Measurements from ENCODE around the gene CARNS1.

The CARNS1 gene

DNA sequence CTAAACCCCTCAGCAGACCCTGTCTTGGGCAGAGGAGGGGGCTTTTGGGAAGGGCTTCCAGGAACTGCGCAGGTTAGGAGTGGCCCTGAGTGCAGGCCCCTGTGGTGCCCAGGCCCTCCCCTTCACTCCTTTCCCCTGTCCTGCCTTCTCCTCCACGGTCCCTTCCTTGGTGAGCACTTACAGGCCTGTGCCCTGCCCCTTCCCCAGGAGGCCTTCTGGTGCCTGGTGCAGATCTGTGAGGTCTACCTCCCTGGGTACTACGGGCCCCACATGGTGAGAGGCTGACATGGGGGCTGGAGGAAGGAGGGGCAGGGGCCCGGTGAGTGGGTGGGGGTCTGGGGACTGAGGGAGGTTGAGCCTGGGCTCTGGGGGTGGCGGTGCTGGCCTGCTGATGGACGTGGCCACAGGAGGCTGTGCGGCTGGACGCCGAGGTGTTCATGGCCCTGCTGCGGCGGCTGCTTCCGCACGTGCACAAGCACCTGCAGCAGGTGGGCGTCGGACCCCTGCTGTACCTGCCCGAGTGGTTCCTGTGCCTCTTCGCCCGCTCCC lies 9.0 kb upstream of the CARNS1 start:
- intact Hi-C loops (cut with DNase I): no loop called here
- peak in 1 of 10 donors; percentile 80 for DNase-seq

DNA sequence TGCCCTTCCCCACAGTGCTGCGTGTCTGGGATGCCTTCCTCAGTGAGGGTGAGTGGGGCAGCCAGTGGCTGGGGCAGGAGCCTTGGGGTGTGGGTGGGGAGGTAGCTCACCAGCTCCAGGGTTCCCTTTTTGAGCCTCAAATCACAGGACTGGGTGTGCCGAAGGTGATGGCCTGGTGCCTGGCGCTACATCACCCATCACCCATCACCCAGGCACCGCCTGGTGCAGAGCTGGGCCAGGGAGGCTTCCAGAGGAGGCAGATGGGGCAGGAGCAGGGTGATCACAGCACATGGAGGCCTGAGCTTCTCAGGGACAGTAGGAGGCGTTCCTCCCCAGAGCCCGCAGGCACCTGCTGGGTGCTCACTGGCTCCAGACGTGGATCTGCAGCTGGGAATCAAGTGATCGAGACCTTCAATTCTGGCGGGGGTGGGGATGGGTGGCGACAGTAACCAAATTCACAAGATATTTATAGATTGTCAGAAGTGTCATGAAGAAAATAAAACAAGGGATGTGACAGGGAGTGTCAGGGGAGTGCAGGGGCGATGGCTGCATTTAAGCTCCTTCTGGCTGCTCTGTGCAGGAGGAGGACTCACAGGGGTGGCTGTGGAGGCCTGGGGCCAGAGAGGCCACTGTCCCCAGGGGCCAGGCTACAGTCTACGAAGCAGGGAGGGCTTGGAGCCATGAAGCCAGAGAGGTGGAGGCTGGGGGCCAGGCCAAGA lies 8.3 kb upstream of the CARNS1 start:
- intact Hi-C loops (cut with DNase I): no loop called here
- peak in 9 of 10 donors; percentile 56 to 95 (median 64) for DNase-seq

DNA sequence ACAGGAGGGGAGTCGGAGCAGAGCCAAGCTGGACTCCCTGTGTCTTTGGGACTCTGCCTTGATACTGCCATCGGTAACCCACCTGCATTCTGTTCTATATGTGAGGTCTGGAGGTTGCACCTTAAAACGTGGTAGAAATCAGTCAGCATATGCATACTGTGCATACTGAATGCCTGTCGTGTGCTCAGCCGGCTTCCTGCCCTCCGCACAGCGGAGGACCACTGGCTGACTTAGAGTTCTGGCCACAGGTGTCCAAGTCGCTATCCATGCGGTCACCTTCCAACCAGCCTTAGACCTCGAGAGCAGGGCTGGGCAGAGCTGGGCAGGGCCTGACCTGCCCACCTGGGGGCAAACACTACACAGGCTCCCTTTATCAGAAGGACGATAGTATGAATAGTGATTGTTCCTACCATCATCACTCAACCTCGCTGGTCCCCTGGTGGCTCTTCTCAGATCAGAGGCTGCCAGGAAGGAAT lies 7.8 kb upstream of the CARNS1 start:
- intact Hi-C loops (cut with DNase I): no loop called here
- DNase-seq: peak in 1 of 10 donors; percentile 82

DNA sequence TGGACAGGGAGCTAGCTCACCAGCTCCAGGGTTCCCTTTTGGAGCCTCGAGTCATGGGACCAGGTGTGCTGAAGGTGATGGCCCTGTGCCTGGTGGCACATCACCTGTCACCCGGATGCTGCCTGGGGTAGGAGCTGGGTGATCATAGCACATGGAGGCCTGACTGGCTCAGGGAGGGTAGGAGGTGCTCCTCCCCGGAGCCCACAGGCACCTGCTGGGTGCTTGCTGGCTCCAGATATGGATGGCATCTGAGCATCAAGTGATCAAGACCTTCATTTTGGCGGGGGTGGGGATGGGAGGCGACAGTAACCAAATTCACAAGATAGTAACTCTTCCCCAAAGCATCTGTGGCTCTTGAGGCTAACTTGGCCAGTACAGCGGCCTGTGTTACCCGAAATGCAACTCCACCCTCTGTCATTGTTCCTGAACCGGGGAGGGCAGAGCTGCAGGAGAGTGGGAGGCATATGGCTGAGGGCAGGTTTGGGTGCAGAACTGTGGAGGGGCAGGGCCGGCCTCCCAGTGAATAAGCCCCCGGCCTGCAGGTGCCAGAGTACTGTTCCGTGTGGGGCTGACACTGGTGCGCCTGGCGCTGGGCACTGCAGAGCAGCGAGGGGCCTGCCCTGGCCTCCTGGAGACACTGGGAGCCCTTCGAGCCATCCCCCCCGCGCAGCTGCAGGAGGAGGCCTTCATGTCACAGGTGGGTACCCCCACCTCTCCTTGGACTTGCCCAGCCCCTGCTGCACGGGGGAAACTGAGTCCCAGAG lies 6.9 kb upstream of the CARNS1 start:
- intact Hi-C loops (cut with DNase I): no loop called here
- peak in 1 of 10 donors; percentile 84 for DNase-seq

DNA sequence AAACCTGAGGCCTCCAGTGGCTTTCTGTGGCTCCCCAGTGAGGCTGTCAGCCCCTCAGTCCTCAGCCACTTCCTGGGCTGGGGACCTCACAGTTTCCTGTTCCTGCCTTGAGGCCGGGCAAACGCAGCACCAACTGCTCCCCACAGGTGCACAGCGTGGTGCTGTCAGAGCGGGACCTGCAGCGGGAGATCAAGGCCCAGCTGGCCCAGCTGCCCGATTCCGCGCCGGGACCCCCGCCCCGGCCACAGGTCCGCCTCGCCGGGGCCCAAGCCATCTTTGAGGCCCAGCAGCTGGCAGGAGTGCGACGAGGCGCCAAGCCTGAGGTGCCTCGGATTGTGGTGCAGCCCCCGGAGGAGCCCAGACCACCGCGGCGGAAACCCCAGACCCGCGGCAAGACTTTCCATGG lies 6.2 kb upstream of the CARNS1 start:
- intact Hi-C loops (cut with DNase I): no loop called here
- peak in 1 of 10 donors; percentile 80 for DNase-seq

DNA sequence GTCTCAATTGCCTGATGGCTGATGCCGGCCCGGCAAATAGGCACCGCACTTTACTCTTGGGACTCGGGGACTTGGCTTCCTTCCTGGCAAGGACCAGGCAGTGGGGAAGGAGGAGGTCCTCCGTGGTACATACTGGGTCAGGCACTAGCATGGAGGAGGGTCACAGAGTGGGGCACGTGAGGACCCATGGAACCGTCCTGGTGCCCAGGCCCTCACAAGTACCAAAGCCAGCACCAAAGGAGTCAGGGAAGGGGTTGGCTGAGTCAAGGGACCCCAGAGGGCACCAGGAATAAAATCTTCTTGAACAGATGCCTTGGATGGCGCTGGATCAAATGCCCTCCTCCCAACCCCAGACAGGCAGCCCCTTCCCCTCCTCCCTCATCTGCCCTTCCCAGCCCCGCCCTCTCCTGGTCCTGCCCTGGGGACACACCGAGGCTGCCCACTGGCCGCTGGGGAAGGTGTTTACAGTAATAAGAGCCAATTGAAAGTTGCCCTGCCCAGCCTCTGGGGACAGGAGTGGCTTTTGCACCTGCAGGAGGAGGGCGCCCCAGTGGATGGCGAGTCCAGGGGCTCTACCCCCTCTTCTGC lies 5.6 kb upstream of the CARNS1 start:
- no peak for DNase-seq
- intact Hi-C loops (cut with DNase I): no loop called here

DNA sequence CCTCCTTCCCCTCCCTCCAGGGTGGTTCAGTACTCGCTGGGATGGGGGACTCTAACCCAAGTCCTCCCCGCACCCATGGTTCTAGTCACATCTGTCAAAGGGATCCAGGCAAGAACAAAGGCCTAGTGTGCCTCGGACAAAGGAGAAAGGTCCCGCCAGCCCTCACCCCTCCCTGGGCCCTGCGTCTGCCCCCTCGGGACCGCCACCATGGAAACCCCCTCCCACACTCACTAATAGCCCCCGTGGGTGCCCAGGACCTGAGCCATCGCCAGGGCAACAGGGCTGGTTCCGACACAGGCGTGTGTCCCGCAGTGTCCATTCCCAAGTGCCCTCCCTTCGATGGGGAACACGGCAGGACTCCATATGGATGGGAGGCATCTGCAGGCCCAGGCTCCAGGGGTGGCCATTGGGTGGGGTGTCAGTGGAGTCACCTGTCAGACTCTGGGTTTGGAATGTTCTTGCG lies 5.1 kb upstream of the CARNS1 start:
- intact Hi-C loops (cut with DNase I): no loop called here
- peak in 9 of 10 donors; percentile 68 to 96 (median 82) for DNase-seq

DNA sequence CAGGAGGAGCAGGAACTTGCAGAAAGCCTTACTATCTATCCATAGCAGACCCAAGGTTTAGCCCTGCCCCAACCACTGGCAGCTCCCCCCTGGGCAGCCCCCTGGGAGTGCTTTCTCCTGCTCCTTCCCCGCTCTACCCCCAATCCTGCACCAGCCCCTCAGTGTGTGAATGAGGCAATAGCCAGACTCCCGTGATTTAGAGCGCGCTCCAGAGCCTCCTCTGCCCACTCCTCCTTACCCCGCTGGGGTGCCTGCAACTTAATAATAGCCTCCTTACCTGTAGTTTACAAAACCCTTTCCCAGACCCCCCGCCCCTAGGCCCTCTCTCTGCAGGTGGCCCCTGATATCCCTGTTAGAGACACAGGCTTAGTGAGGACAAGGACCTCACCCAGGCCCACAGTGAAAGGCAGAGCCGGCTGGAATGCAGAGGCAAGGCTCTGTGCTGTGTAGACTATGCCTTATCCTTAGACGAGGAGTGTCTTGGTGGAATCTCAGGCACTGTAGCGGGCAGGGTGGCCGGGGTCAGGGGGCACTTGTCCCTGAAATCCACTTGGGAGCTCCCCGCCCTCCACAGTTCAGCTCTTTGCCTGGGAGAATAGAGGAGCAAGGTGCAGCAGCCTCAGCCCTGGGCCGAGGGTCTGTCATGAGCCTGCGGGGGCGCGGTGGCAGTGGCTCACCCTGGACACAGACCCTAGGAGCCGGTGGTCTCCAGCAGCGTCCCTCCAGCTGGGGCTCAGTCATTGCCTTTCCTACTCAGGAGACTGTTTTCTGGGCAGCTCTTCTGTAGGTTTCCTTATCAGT lies 4.3 kb upstream of the CARNS1 start:
- DNase-seq: no peak
- intact Hi-C loops (cut with DNase I): no loop called here

DNA sequence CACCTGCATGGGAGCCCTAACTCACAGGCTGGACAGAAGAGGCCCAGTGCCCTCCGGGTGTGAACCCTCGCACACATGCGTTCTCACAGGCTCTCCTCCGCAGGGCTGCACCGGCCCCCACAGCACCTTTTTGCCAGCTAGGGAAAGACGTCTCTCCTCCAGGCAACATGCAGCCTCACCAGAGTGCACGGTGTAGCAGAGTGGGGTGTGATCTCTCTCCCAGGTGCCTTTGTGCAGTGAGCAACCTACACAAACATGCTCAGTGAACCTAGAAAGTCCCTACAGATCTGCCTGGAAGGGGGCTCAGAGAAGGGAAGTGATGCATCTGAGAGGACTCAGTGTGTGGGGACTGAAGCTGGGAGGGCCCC lies 3.7 kb upstream of the CARNS1 start:
- no peak for DNase-seq
- intact Hi-C loops (cut with DNase I): no loop called here

DNA sequence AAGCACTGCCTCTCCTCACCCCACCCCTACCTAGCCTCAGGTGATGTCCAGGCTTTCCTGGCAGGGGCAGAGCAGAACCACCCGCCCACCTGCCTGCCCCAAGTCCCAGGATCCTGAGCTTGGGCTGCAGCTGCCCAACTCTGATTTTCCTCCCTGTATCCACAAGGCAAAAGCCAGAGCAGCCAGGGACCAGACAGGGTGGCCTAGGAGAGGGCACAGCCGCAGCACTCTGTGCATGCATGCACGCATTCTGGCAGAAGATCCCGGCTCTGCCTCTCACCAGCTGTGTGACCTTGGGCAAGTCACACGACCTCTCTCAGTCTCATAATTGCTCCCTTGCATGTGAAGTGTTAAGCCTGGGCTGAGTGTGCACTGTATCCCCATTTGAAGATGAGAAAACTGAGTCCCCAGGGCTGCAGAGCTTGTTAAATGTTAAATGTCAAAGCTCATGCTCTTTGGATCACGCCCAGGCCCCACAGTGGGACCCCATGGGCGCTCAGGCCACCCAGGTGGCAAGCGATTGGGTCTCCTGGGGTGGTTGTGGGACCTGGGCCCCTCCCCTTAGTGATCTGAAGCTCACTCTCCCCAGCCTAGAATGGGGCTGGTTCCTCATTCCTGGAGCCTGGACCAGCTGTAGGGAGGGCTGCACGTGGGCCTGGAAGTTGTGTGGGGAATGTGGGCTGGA lies 2.8 kb upstream of the CARNS1 start:
- intact Hi-C loops (cut with DNase I): no loop called here
- DNase-seq: no peak

DNA sequence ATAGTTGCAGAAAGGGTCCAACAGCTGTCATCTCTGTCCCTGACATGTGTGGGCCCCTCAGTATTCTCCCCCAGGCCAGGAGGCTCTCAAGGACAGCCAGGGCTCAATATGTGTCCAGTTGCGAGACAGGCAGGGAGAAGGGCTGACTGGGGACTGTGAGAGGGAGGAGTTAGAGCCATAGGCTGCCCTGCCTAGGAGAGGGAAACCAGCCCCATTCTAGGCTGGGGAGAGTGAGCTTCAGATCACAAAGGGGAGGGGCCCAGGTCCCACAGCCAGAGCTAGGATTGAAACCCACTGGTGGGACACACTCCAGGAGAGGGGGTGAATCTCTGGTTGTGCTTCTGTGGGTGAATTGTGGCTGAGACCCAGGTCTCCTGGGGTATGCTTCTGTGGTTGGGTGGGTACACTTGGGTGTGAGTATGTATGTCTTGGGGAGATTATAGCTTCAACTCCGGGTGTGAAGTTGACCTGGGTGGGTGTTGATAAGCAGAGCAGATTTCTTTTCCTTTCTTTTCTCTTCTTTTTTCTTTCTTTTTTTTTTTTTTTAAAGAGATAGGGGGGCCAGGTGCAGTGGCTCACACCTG lies 2.1 kb upstream of the CARNS1 start:
- DNase-seq: no peak
- intact Hi-C loops (cut with DNase I): no loop called here

DNA sequence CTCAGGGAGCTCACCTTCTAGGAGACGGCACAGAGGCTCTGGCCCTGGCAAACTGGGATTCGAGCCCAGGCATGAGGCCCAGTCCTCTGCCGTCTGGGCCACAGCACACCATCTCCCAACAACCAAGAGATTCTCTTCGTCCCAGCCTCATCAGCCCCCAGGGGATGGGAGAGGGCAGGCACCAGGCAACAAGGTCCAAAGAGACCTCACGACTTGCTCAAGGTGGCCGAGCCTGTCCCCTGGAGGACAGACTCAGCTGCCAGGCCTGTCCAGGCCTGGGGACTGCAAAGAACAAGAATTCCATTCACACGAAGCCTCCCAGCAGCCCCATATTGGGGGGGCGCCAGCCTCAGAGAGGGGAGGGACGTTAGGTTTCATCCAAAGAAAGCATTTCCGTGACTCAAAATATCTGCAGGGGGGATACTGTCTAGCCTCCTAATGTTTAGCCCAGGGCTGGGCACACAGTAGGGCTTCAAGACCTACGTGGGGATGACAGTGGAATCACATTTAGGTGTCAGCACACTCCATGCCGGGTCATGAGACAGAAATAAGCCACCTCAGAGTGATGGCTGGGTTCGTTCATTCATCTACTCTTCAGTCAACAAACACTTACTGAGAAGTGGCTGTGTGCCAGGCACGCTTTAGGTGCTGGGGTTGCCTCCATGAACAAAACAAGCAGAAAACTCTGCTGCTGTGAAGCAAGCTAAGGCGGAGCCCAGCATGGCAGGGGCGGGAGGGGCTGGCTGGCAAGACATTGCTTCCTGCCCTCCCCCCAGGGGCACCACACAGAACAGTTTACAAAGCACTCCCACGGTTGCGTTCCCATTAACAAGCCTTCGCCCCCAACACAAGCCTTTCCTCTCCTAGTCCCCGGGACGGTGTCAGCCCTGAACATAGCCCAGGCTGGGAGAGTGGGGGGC lies 1.2 kb downstream of the CARNS1 start:
- peak in 1 of 10 donors; percentile 85 for DNase-seq
- intact Hi-C loops (cut with DNase I): no loop called here

DNA sequence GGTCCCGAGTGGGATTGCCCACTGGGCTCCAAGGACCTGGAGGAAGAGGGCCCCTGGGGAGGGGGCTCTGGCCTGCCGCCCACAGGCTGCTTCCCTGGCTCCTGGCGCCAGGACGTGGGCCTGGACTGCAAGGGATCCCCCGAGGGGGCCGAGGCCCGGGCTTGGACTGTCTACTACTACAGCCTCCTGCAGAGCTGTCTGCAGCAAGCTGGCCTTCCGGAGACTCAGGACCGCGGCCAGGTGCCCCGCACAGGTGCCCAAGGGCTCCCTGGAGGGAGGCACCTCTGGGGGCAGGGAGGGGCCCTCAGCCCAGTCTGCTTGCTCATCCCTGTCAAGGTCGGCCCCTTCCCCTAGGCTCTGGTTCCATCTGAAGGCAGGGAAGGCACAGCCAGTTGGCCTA lies 1.9 kb downstream of the CARNS1 start:
- DNase-seq: peak in 1 of 10 donors; percentile 82
- intact Hi-C loops (cut with DNase I): no loop called here

DNA sequence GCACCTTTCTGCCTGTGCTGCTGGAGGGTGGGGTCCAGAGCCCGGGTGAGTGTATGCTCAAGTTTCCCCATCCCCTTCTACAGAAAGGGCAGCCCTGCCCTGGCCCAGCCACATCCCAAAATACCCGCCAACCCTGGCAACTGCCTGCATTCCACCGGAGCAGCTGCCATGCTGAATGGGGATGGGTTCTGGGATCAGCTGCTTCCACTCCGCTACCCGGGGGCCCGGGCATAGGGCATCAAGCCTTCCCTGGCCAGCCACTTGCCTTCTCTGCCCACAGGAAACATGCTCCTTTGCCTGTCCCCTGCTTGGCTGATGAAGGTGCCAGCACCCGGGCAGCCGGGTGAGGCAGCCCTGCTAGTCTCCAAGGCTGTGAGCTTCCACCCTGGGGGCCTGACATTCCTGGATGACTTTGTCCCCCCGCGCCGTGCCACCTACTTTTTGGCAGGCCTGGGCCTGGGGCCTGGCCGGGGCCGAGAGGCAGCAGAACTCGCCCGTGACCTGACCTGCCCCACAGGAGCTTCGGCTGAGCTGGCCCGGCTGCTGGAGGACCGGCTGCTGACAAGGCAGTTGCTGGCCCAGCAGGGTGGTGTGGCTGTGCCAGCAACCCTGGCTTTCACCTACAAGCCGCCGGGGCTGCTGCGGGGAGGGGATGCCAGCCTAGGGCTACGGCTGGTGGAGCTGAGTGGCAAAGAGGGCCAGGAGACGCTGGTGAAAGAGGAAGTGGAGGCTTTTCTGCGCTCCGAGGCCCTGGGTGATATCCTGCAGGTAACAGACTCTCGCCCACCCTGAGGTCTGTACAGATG lies 3.2 kb downstream of the CARNS1 start:
- peak in 1 of 10 donors; percentile 85 for DNase-seq
- intact Hi-C loops (cut with DNase I): no loop called here

DNA sequence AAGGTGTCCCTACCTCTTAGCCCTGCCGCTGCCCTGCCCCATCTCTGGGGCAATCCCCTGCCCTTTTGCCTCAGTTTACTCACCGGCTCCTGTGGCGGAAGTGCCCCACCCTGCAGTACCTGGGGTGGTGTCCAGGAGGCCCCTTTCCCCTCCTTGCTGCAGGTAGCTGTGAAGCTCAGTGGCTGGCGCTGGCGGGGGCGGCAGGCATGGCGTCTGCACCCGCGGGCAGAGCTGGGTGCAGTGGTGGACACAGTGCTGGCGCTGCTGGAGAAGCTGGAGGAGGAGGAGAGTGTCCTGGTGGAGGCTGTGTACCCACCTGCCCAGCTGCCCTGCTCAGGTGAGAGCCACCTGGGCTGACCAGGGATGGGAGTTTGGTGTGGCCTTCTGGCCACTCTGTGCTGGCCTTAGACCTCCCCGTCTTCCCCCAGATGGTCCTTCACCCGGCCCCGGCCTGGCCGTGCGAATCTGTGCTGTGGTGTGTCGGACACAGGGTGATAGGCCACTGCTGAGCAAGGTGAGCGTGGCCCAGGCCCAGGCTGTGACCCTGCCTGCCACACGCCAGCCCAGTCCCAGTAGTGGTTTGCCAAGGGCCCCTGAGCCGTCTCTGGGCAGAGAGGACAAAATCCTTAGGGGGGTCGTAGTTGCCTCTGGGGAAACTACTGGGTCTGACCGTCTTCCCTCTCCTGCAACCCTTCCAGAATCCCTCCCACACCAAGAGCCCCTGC lies 4.0 kb downstream of the CARNS1 start:
- intact Hi-C loops (cut with DNase I): no loop called here
- DNase-seq: peak in 1 of 10 donors; percentile 81

DNA sequence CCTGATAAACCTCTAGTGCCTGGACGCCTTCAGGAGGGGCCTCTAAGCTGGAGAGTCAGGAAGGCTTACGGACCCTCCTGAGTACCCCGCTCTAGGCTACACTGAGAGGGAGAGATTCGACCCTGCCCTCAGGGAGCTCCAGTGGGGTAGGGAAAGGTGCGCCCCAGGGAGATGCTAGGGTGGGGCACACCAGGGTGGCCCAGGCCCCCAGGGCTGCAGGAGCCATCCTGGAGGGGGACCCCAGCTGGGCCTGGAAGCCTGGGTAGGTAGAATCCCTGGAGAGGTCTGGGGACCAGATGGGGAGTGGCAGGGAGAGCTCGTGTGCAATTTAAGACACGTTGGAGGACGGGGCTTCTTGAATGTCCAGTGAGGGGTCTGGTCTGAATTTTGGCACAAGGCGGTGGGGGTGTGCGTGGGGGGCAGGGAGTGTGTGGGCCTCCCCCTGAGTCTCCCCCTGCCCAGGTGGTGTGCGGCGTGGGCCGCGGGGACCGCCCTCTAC lies 4.7 kb downstream of the CARNS1 start:
- peak in 1 of 10 donors; percentile 79 for DNase-seq
- intact Hi-C loops (cut with DNase I): no loop called here

Data from posterior cingulate gyrus (tissue), 11 donors.